ENCODE results near the gene SLC23A2.

The SLC23A2 gene

DNA sequence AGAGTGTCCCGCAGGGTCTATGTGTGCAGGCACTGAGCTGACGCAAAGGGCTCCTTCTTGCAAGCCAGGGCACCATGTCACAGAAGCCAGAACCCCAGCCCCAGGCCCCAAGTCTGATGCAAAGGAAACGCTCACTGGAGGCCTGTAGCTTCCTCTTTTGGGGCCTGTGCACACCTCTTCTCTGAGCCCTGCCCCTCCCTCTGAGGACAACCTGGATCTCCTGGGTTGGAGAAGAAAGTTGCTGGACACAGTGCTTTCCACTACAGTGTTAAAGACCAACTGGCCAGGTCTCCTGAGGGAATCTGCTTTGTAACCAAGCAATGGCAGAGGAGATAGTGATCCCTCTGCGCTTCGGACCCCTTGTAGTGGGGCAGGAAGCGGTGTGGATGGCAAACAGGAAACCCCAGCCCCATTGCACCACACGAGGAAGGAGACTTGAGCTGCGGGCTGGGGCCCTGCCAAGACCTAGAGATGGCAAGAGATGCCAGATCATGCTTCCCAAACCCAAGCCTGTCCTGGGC lies 189.6 kb downstream of the SLC23A2 start:
- peak; percentile 55 for DNase-seq

DNA sequence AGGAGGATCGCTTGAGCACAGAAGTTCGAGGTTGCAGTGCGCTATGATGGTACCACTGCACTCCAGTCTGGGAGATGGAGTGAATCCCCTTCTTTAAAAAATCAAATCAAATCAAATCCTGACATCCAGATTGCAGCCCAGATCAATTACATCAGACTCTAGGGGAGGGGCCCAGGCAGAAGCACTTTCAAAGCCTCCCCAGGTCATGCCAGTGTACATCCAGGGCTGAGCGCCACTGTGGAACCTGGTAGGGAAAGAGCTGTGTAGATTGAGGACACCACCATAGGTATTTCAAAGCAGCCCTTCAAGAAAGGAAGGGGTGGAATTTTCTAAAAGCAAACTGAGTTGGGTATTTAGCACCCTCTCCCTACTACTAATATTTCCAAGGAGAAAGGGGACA lies 190.1 kb downstream of the SLC23A2 start:
- DNase-seq: no peak

DNA sequence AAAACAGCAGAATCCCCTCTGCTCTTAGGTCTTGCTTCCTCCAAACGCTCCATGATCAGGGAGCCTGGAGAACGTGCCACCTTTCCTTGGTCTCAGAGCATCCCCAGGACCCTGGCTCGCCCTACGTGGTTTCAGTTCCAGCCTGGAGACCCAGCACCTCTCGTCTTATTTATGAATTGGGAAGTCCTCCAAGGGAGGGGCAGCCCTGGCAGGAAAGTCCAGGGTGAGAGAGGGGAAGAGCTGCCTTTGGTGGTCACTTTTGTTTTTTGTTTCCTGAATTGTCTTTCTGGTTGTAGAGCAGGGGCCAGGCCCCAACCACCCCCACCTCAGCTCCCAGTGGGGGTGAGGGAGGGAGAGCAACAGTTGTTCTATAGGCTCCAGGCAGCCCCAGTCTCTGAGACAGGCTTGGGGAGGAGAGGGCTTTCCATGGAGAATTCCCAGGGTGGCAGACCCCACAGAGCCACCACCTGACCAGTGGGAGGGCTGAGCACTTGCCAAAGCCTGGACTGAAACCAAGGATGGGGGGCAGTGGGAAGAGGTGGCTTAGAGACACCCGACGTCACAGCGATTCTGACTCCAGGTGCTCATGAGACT lies 190.8 kb downstream of the SLC23A2 start:
- DNase-seq: no peak

DNA sequence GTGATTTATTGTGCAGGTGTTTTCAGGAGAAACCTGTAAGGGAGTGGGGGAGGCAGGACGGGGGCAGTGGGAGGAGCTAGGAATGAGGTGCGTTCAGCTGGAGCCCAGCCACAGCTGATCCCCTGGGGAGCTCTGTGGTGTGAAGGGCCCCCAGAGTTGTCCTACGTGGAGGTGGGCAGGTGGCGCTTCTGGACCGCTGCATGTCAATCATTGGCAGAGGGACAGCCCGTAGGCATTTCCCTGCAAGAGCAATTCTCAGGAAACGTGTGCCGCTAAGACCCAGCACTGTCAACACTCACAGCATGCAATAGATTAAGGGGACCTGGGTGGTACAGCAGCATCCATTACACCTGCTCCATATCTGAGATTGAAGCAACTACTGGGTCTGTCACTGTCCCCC lies 191.6 kb downstream of the SLC23A2 start:
- no peak for DNase-seq

DNA sequence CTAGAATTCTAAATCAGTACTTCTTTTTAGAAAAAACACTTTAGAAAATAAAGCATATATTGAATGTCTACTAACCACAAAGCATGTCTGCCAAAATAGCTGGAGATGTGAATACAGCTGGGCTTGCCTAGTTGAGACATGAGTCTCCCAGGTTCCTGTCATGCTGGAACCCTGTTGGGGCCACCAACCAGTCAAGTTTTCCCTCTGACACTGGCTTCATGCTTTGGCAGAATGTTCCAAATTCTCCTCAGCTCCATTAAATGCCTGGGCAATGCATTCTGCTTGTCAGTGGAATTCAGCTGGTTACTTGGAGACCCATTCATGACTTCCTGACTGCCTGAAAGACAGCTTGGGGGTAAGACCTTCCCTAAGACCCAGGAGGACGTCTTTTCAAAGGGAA lies 192.4 kb downstream of the SLC23A2 start:
- DNase-seq: no peak

DNA sequence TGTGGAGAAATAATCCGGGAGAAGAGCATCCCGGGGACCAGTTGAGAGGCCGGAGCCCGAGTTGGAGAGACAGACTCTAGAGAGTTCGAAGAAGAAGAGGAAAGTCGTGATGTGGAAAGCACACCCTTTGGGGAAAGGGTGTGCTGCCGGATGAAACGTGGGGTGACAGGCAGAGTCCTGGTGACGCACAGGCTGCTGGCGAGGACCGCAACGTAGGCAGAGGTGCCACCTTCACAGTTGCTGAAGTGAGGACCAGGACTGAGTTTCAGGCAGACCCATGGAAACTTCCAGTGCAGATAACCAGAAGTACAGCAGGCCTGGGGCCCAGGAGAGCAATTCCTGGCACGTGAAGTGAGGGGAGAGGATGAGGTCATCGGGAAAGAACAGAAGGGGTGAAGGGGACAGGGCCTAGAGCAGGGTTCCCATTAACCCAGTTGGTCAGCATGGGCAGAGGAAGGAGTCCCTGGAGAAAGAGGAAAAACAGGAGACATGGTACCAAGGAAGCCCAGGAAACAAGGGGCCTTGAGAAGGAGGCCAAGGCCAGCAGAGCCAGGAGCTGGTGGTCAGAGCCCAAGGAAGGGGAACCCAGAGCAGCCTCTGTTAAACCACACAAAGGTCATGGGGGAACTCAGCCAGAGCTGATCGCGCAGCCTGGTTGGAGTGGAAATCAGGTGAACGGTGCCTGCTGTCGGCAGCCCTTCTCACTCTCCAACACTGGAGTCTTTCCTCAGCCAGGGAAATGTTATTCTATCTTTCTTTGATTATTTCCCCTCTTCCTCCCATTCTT lies 195.5 kb downstream of the SLC23A2 start:
- DNase-seq: no peak

DNA sequence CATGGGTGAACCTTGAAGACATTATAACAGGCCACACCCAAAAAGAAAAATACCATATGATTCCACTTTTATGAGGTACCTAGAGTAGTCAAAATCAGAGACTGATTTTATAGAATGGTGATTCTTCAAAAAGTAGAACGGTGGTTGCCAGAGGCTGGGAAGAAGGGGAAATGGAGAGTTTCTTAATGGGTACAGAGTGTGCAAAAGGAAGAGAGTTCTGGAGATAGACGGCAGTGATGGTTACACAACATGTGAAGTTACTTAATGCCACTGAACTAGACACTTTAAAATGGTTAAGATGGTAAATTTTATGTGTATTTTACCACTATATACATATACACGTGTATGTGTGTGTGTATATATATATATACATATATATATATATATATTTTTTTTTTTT lies 198.8 kb downstream of the SLC23A2 start:
- DNase-seq: no peak
